HG03159 (cell line): ENCODE results near the gene LRRC8D.
"Not testable (repeated sequence)": the region's sequence is repeated elsewhere in the genome, so short reads cannot be mapped to it uniquely, and the experiment has no call there.

Experiments
- ATAC-seq: cut with Tn5 transposase; IDR thresholded peaks from one replicate; pipeline ENCODE4 v1.9.1; 2021; ENCODE audit warnings: mild to moderate bottlenecking, moderate library complexity; ENCODE audit not compliant: unreplicated experiment

LRRC8D gene

GRCh38 chr1:89908672-89909436 lies 88.0 kb downstream of the LRRC8D start:
- ATAC-seq, result no peak

- no peak for ATAC-seq
Measured at GRCh38 chr1:89910268-89910667, 89.4 kb downstream of the LRRC8D start.

DNA sequence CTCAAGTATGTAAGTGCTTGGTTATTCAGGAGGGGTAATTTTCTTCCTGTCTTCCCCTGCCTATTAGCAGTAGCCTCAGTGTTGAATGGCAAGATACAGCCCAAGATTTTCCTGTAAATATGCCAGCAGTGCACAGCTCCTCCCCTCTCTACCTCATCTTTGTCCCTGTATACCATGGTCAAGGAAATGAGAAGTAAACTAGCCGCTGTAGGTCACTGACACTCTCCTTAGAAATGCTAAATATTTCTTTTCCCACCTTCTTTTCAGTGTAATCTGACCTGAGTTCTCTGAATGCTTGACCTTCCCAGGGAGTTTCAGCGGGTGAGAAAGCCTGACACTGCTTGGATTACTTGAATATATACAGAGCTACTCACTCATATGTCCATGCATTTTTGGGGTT lies 89.9 kb downstream of the LRRC8D start:
- no peak for ATAC-seq

GRCh38 chr1:89911191-89911991 lies 90.6 kb downstream of the LRRC8D start:
- ATAC-seq, result no peak

GRCh38 chr1:89912073-89912472 lies 91.2 kb downstream of the LRRC8D start:
- no peak for ATAC-seq

- ATAC-seq, result no peak
Measured at GRCh38 chr1:89913353-89914095, 92.7 kb downstream of the LRRC8D start.

GRCh38 chr1:89917353-89917752 lies 96.5 kb downstream of the LRRC8D start:
- no peak for ATAC-seq

- ATAC-seq, result no peak
Measured at GRCh38 chr1:89918127-89918793, 97.4 kb downstream of the LRRC8D start.

- ATAC-seq, result no peak
Measured at GRCh38 chr1:89918794-89919155, 97.9 kb downstream of the LRRC8D start.

DNA sequence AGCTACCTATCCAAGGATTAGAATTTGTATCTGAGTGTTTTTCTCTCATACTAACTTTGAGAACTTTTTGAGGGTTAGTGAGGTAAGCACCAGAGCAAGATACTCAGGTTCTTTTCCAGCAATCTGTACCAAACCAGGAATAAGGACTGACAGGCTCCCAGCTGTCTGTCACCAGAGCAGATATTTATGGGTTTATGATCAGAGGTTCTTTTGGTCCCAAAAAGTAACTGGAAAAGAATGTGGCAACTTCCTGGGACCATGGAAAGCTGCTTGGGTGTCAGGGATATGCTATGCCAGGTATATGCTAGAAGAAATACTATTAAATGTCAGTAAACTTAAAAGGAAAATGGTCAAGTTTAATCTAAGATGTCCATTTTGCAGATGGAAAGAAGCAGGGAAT lies 98.3 kb downstream of the LRRC8D start:
- no peak for ATAC-seq

GRCh38 chr1:89922911-89923310 lies 102.1 kb downstream of the LRRC8D start:
- ATAC-seq, result no peak

DNA sequence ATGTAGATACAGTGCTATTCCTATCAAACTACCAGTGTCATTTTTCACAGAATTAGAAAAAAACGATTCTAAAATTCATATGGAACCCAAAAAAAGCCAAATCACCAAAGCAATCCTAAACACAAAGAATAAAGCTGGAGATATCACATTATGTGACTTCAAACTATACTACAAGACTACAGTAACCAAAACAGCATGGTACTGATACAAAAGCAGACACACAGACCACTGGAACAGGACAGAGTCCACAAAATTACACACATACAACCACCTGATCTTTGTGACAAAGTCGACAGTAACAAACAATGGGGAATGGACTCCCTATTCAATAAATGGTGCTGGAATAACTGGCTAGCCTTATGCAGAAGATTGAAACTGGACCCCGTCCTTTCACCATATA lies 102.7 kb downstream of the LRRC8D start:
- ATAC-seq, result no peak

DNA sequence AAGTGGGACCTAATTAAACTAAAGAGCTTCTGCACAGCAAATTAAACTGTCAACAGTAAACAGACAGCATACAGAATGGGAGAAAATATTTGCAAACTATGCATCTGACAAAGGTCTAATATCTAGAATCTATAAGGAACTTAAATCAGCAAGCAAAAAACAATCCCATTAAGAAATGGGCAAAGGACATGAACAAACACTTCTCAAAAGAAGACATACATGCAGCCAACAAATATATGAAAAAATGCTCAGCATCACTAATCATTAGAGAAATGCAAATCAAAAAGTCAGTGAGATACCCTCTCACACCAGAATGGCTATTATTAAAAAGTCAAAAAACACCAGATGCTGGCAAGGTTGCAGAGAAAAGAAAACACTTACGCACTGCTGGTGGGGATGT lies 103.2 kb downstream of the LRRC8D start:
- not testable (repeated sequence) for ATAC-seq

DNA sequence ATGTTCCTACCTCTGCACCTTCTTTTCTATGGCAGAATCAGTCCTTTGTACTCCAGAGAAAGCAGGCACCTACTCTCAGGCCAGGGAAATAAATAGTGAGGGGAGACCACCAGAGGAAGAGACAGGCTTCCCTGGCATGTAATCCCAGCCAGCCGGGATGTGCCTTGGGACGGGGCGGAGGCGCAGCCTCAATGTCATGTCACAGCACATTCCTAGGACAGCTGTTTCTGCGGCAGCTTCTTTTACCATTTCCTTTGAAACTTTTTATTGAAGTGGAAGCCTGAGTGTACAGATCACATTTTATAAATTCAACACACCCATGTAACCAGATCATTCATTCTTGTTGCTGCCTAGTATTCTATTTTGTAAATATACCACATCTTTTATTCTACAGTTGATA lies 106.2 kb downstream of the LRRC8D start:
- no peak for ATAC-seq

- no peak for ATAC-seq
Measured at GRCh38 chr1:89927478-89927877, 106.6 kb downstream of the LRRC8D start.

DNA sequence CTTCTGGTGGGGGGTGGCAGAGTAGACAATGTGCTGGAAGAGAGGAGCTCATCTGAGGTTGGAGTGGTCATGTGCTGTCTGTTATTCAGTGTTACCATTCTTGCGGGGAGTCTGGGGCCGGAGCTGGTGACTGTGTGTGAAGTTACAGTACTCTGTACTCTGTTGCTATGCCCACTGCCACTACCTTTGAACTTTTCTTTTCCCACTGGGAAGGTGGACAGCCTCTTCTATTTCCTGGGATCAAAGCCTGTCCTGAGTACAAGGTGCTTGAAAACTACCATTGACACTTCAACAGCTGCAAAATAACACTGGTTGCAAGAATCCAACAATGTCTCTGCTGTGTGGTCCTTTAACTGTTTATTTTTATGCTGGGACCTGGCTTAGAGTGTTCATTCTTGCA lies 107.7 kb downstream of the LRRC8D start:
- ATAC-seq, result no peak

GRCh38 chr1:89929467-89930063 lies 108.7 kb downstream of the LRRC8D start:
- no peak for ATAC-seq

GRCh38 chr1:89930579-89930978 lies 109.7 kb downstream of the LRRC8D start:
- no peak for ATAC-seq

- ATAC-seq, result no peak
Measured at GRCh38 chr1:89931964-89932363, 111.1 kb downstream of the LRRC8D start.

DNA sequence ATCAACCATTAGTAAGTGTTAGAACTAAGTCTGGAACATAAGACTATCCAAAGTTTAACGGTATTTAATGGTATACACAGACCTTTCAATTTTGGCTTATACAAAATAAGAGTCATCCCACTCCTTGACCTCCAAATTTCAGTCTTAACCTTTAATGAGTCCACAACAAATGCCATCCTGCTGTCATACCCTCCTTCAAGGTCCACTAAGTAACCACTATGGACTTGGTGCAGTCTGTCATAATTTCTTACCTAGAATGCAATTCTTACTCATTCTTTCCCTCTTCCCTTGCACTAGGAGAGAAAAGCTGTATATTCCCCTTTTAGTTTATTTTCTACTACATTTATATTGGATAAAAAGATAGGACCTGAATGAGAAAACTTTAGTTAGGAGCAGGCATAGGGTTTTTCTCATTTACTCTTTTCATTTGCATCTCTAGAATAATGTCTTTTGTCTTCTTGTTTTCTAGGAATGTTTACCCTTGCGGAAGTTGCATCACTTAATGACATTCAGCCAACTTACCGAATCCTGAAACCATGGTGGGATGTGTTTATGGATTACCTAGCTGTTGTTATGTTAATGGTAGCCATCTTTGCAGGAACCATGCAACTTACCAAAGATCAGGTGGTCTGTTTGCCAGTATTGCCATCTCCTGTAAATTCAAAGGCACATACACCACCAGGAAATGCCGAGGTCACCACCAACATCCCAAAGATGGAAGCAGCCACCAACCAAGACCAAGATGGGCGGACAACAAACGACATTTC lies 111.9 kb downstream of the LRRC8D start:
- ATAC-seq, result no peak
